ENCODE results near the gene KRTAP10-12. TPM values are rescaled to one million over a fixed set of nuclear protein-coding genes. Genes with fewer than 3 reads are reported as not detected.

KRTAP10-12 gene
- total RNA-seq, 1 experiment from 2014 or later, result not detected

- Histone ChIP-seq H3K4me3 (replicated peaks in 1 of 2; ENCODE audit: low read depth in 1 of 2, low read length in 2 of 2) (no peak overlapping the region), H3K4me1 (ENCODE audit: control insufficient read depth in 1 of 2, insufficient read depth in 2 of 2, low read length in 2 of 2) (no peaks in the 10 kb centered on the region), H3K27ac (ENCODE audit: low read depth, low read length) (no peak overlapping the region), H3K79me2 (ENCODE audit: insufficient read depth, low read length) (no peaks in the 10 kb centered on the region), H2AFZ (ENCODE audit: low read depth, low read length, poor library complexity, severe bottlenecking) (no peak overlapping the region), H3K27me3 (ENCODE audit: insufficient read depth, low read length) (no peaks in the 10 kb centered on the region), H3K9me3 (ENCODE audit: control insufficient read depth in 1 of 2, insufficient read depth in 1 of 2, low read depth in 1 of 2, low read length in 2 of 2) (no peaks in the 10 kb centered on the region), H3K4me2 (ENCODE audit: low read length) (no peak overlapping the region), H4K20me1 (ENCODE audit: insufficient read depth) (no peaks in the 10 kb centered on the region), H3K9ac (ENCODE audit: low read length) (no peak overlapping the region), H3K36me3 (ENCODE audit: control insufficient read depth in 1 of 2, insufficient read depth in 2 of 2, low read length in 2 of 2) (no peaks in the 10 kb centered on the region), H3K9me2 (ENCODE audit: insufficient read depth) (no peaks in the 10 kb centered on the region)
- DNase-seq (ENCODE audit: low read depth, low spot score) (no peak), ATAC-seq (peak; percentile 59)
- BruUV-seq (replicated peaks), result no TSS peak
- ChIA-PET POLR2A (no interaction called here), CTCF (interaction anchor here (0.6 to 3.0 kb wide), 11 partner anchors 10 to 275 kb away, joined by 3 to 38 read pairs (median 3); no protein-coding TSS in a partner anchor), RAD21 (ENCODE audit: low non-redundant PET in 1 of 2, low total read pairs in 2 of 2, uncharacterized antibody in 2 of 2, unreplicated experiment in 2 of 2) (interaction anchor here (1.1 to 1.2 kb wide), 2 partner anchors 51 to 232 kb away, joined by 3 to 6 read pairs; no protein-coding TSS in a partner anchor)
- intact Hi-C loops (cut with micrococcal nuclease), result loop anchor here (2.0 kb wide), 1 partner anchor 232 kb away; no protein-coding TSS in a partner anchor
- TF ChIP-seq REST (IDR thresholded peaks at IDR 0.05; ENCODE audit: low read depth) (no peak), RAD21 (IDR thresholded peaks at IDR 0.05; ENCODE audit: low read depth) (peak; percentile 62), CTCF (IDR thresholded peaks at IDR 0.05 in 2 of 3, conservative IDR thresholded peaks at IDR 0.05 in 1 of 3; ENCODE audit: borderline replicate concordance in 1 of 3, insufficient read depth in 1 of 3, low read depth in 2 of 3, low read length in 2 of 3) (peak; percentile 30 to 46 (median 37); a peak in 4 of 6 replicates)
These were observed 45.6 kb downstream of the KRTAP10-12 start for GRCh38 chr21:44742418-44743153.

Other genes starting within 250 kb of the KRTAP10-12 start
- gene LRRC3, start 241.7 kb upstream of the KRTAP10-12 start, total RNA-seq (2021; ENCODE audit: unreplicated experiment), result 7.5 TPM
- not detected for gene KRTAP10-1, start 157.0 kb upstream of the KRTAP10-12 start, total RNA-seq (2021; ENCODE audit: unreplicated experiment)
- not detected for gene KRTAP10-2, start 145.7 kb upstream of the KRTAP10-12 start, total RNA-seq (2021; ENCODE audit: unreplicated experiment)
- not detected for gene KRTAP10-3, start 138.4 kb upstream of the KRTAP10-12 start, total RNA-seq (2021; ENCODE audit: unreplicated experiment)
- gene KRTAP10-4, start 123.4 kb upstream of the KRTAP10-12 start, total RNA-seq (2021; ENCODE audit: unreplicated experiment), result not detected
- gene KRTAP10-5, start 116.6 kb upstream of the KRTAP10-12 start, total RNA-seq (2021; ENCODE audit: unreplicated experiment), result not detected
- not detected for gene KRTAP10-6, start 104.7 kb upstream of the KRTAP10-12 start, total RNA-seq (2021; ENCODE audit: unreplicated experiment)
- not detected for gene KRTAP10-7, start 96.6 kb upstream of the KRTAP10-12 start, total RNA-seq (2021; ENCODE audit: unreplicated experiment)
- gene KRTAP10-8, start 85.1 kb upstream of the KRTAP10-12 start, total RNA-seq (2021; ENCODE audit: unreplicated experiment), result not detected
- not detected for gene KRTAP10-9, start 70.1 kb upstream of the KRTAP10-12 start, total RNA-seq (2021; ENCODE audit: unreplicated experiment)
- not detected for gene KRTAP10-10, start 59.8 kb upstream of the KRTAP10-12 start, total RNA-seq (2021; ENCODE audit: unreplicated experiment)
- not detected for gene KRTAP10-11, start 50.8 kb upstream of the KRTAP10-12 start, total RNA-seq (2021; ENCODE audit: unreplicated experiment)
- not detected for gene KRTAP12-4, start 42.5 kb upstream of the KRTAP10-12 start, total RNA-seq (2021; ENCODE audit: unreplicated experiment)
- not detected for gene KRTAP12-3, start 39.2 kb upstream of the KRTAP10-12 start, total RNA-seq (2021; ENCODE audit: unreplicated experiment)
- gene KRTAP12-2, start 30.2 kb upstream of the KRTAP10-12 start, total RNA-seq (2021; ENCODE audit: unreplicated experiment), result not detected
- not detected for gene KRTAP12-1, start 15.0 kb upstream of the KRTAP10-12 start, total RNA-seq (2021; ENCODE audit: unreplicated experiment)
- gene TSPEAR, start 14.4 kb downstream of the KRTAP10-12 start, total RNA-seq (2021; ENCODE audit: unreplicated experiment), result not detected
- 86.5 TPM for gene UBE2G2, start 104.6 kb downstream of the KRTAP10-12 start, total RNA-seq (2021; ENCODE audit: unreplicated experiment)
- gene SUMO3, start 120.9 kb downstream of the KRTAP10-12 start, total RNA-seq (2021; ENCODE audit: unreplicated experiment), result 31.5 TPM
- 83.4 TPM for gene PTTG1IP, start 176.5 kb downstream of the KRTAP10-12 start, total RNA-seq (2021; ENCODE audit: unreplicated experiment)
- gene ITGB2, start 223.7 kb downstream of the KRTAP10-12 start, total RNA-seq (2021; ENCODE audit: unreplicated experiment), result 1.5 TPM
- 61.9 TPM for gene SLX9, start 242.9 kb downstream of the KRTAP10-12 start, total RNA-seq (2021; ENCODE audit: unreplicated experiment)